GM21529 (cell line): ENCODE data around the gene PIK3CA.

Experiments used
- ATAC-seq: cut with Tn5 transposase; IDR thresholded peaks from one replicate; pipeline ENCODE4 v1.9.1; 2021; ENCODE audit not compliant: unreplicated experiment

Gene PIK3CA

GRCh38 chr3:179156775-179157174 is 8.6 kb downstream of the PIK3CA start:
- ATAC-seq = no peak

- peak; percentile 67 for ATAC-seq
These were observed 10.3 kb downstream of the PIK3CA start for GRCh38 chr3:179158336-179159039.

- ATAC-seq = no peak
These were observed 15.3 kb downstream of the PIK3CA start for GRCh38 chr3:179163503-179163902.

DNA sequence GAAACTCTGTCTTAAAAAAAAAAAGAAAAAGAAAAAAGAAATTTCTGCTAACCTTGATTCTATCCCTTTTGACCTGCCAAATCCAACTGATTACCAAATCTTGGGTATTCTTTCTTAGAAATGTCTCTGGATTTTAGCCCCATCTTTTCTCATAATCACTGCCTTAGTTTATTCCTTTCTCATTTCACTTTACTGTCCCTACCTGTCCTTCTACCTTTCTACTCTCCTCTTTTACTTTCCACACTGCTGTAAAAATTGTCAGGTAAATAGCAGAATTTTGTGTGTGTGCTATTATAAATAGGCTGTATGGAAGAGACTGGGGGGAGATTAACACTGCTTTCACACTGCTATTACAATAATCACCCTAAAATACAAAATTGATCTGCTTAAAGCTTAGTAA is 16.7 kb downstream of the PIK3CA start:
- ATAC-seq = no peak

DNA sequence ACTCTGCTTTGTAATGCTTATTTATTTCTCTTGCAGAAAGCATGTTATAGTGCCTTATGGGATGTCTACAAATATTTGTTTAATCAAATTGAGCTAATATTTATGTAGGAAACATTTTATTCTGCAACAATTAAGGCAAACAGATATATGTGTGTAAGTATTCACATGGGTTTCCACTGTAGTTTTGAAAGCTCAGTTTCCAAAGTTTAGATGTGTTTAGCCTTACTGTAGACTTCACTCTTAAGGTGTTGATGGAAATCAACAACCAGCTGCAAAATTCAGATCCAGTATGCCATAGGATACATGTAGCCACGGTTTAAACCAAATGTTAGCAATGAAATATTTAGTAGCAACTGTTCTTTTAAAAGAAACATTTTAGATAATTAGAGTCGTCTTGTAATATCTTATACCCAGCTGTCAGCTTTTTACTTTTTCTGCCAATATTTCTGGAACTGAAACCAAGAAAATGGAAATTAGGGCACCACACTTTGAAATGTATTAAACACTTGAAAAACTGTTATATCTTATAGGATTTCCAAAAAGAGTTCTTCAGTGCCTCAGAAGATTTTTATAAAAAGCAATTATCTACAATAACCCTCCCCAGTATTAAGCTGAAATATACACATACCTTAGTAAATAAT is 18.5 kb downstream of the PIK3CA start:
- no peak for ATAC-seq

- no peak for ATAC-seq
These were observed 20.8 kb downstream of the PIK3CA start for GRCh38 chr3:179168918-179169317.

DNA sequence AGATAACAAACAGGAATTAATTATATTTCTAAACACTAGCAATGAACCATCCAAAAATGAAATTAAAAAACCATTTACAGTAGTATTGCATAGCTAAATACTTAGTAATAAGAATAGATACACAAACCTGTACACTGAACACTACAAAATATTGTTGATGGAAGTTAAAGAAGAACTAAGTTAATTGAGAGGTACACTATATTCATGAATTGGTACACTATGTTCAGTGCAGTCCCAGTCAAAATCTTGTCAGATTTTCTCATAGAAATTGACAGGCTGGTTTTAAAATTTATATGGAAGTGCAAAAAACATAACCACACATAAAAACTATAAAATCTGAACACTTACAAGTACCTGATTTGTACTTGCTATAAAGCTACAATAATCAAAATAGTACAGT is 24.4 kb downstream of the PIK3CA start:
- ATAC-seq = no peak

DNA sequence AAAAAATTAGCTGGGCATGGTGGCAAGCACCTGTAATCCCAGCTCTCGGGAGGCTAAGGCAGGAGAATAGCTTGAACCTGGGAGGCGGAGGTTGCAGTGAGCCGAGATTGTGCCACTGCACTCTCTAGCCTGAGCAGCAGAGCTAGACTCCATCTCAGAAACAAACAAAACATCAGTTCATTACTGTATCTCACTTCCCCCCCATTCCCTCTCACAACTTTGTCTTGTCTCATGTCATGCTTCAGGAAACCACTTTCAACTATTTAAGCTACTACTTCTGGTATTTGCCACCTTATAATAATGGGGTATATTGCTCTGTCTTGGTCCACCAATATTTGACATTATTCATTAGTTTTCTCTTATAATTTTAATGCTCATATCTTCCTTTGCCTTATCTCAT is 26.2 kb downstream of the PIK3CA start:
- ATAC-seq = peak; percentile 81

- no peak for ATAC-seq
These were observed 26.7 kb downstream of the PIK3CA start for GRCh38 chr3:179174898-179175297.

DNA sequence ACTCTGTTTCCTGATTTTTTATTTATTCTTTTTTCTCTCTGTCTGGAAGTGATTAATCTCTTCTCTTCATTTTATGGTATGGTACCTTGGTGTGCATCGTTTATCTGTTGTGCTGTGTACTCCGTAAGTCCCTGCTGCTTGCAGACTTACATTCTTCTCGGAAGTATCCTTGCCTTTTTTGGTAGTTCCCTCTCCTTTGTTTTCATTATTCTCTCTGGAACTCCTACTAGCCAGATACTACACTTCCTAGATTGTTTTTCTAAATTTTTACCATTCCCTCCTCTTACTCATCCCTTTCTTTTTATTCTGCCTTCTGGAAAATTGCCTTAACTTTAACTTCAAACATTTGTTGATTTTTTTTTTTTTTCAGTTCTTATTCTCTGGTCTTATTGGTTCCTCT is 27.2 kb downstream of the PIK3CA start:
- no peak for ATAC-seq

- no peak for ATAC-seq
These were observed 29.5 kb downstream of the PIK3CA start for GRCh38 chr3:179177611-179178010.

DNA sequence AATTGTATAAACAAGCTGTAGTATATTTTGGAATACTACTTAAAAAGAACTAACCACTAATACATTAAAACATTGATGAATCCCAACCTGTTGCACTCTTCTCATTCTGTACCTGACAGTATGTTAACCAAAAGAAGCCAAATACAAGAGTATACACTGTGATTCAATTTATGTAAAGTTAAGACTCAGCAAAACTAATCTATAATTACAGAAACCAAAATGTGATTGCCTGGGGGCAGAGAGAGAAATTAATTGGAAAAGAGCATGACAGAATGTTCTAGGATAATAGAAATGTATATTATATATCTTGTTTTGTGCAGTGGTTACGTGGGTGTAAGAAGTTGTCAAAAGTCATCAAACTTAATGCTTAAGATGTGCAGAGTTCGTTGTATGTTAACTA is 31.1 kb downstream of the PIK3CA start:
- no peak for ATAC-seq

DNA sequence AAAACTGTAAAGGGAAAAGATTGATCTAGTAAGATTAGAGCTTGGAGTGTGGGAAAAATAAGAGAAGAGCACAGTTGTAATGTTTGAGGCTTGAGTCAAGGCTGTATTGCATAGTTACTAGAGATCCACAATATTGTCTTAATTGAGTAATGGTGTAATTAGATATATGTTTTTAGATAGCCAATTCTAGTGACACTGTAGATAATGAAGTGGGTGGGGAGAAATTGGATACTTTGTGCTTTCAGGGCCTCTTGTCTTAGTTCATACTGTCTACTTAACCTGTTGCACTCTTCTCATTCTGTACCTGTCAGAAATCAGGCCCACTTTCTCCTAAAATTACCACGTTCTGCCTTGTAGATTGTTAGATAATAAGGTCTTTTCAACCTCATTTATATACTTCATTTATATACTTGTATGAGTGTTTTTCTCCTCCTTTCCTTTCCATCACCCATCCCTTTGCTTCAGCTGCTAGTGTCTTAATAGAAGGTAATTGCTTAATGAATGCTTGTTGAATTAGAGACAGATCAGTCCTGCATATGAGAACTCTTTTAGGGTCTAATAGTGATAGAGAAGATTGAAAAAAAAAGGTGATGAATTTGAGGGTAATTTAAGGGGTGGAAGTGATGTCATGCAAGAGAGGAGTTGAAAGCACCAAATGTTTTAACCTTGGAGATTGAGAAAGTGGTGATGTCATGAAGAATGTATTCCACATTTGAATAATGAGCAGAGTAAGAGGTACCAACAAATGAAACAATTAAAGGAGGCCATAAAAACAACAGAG is 32.0 kb downstream of the PIK3CA start:
- peak; percentile 49 for ATAC-seq

- ATAC-seq = peak; percentile 66
These were observed 32.9 kb downstream of the PIK3CA start for GRCh38 chr3:179181021-179181472.

DNA sequence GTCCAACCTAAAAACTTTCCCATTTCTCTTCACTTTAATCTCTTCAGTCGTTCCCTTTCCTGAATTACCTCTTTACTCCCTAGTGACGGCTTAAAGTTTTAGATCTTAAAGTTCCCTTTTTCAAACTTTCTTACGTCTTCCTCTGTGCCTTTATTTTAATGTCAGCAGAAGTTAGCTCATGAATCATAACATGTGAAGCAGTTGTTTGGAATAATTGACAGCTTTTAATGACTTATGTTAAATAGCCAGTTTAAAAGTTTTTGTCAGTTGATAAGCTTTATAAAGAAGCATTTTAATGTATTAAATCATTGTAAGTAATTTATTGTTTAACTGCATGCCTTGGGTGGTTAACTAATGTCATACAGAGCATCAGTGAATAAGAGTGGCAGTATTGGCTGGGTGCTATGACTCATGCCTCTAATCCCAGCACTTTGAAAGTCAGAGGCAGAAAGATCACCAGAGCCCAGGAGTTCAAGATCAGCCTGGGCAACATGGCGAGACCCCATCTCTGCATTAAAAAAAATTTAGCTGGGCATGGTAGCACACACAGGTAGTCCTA is 33.9 kb downstream of the PIK3CA start:
- no peak for ATAC-seq

DNA sequence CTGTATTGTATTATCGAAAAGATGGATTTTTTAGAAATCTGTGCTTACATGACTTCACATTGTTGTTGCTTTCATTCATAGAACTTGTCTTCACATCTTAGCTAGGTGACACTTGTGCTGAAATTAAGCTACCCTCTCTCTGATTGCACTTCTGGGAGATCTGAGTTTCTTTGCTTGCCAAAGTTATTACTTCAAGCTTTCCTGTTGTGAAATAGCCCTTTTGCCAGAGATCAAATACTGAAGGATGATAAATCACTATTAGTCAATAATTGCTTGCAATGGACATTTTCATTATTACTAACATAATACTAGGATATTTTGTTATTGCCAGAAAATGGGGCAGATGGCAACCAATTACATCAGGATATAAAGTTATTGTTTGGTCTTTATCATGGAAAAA is 34.7 kb downstream of the PIK3CA start:
- no peak for ATAC-seq

DNA sequence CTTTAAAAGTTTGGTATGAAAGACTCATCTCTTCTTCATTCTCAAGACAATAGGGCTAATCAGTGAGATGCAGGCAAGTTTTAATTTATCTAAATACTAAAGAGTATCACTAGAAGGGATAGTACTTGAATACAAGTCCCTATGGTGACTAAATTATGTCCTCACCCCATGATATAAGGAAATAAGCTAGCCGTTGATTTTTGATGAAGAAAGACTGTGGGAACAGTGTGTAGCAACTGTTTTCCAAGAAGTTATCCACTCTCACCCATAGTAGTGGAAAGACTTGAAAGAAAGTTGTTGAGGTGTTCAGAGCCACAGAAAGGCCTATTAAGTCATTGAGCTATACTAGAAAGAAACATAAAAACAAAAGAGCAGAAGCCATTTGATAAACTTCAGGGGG is 36.7 kb downstream of the PIK3CA start:
- no peak for ATAC-seq

DNA sequence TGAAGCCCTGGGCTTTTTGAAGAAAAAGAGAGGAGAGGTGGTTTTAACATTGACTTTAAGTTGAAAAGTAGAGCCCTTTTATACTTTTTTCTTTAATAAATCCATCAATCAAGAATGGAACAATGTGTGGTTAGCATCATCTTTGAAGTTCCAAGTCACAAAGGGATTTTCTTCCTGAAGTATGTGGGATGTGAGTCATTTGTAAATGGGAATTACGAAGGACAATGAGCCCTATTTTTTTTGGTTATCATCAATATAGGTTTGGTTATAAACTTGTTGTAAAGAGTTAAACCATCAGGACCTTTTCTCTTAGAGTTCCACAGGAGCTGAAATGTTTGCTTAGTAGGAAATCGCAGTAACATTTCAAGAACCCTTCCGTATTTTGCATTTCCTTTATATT is 38.3 kb downstream of the PIK3CA start:
- no peak for ATAC-seq

- no peak for ATAC-seq
These were observed 41.6 kb downstream of the PIK3CA start for GRCh38 chr3:179189759-179190158.

DNA sequence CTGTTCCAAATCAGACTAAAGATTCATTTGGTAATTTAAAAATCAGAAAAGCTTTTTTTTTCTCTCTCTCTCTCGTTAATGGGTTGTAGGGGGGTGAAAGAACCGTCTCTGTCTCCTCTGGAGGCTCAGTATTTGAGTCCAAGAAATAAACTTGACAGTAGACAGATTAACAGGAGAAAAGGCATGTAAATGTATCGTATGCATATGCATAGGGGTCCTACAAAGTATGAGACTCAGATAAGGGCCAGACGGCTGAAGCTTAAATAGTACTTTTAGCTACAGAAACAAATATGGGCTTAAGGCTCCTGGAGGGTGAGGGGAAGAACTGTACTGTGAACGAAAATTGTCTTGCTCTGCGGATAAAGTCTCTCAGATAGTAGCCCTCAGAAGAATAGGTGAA is 42.4 kb downstream of the PIK3CA start:
- ATAC-seq = no peak

GRCh38 chr3:179192542-179192941 is 44.4 kb downstream of the PIK3CA start:
- no peak for ATAC-seq

DNA sequence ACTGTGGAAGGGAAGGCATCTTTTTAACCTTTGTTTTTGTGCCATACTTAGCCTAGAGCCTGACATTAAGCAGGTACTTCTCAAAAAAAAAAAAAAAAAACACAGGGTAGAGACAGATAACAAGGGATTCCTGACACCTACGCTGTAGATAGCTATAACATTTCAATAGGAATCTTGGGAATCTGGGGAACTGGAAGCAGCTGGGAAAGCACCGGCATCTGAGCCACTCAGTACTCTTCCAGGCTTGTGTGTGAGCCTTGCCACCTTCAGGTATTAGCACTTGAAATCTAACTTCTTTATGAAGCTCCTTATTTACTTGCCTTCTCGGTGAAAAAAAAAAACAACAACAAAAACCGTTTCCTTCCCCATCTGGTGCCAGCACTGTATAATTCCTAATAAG is 46.8 kb downstream of the PIK3CA start:
- ATAC-seq = no peak
